Measurements from ENCODE around the gene F2R.

DNA sequence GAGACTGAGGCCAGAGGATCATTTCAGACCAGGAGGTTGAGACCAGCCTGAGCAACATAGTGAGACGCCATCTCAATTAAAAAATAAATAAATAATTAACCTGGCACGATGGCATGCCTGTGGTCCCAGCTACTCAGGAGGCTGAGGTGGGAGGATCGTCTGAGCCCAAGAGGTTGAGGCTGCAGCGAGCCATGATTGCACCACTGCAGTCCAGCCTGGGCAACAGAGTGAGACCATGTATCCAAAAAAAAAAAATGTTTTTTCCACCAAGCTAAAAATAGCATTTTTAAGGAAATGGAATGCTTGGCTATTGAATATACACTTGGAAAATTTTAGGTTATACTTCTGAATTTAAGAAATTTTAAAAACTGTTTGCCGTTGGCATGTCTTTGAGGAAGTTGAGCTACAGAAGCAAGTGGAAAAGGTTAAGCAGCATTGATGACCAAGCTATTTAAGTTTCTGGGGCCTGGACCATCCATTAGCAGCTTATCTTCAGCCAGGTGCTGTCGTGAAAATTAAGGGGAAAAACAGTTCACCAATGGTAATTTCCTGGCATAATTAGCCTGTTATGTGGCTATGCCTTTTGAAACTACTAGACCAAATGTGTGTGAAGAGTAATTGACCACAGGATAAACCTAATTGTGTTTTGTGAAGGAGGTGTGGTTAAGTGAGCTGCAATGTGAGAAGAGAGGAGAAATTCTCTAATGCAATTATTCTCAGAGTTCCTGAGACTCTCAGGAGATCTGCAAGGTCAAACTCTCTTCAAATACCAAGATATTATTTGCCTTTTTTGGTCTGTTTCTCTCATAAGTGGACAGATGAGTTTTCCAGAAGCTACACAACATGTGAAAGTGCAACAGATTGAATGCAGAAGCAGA, 21.0 kb downstream of the F2R start:
- TF ChIP-seq POLR2A (IDR thresholded peaks at IDR 0.05; ENCODE audit: low read length) (no peak), GATA1 (IDR thresholded peaks at IDR 0.05; ENCODE audit: low read depth, low read length) (no peak)

All from erythroblast (primary cell).